Putamen (tissue), 1 donor: Measurements from ENCODE around the gene KLHL29.

ENCODE experiments used
- DNase-seq: peaks from one replicate; pipeline ENCODE4 v3.0.0-alpha.2; 2016; ENCODE audit warnings: low spot score

Gene KLHL29

GRCh38 chr2:23617167-23617810 is 232.3 kb downstream of the KLHL29 start:
- DNase-seq: peak; percentile 74

GRCh38 chr2:23617811-23618215 is 232.8 kb downstream of the KLHL29 start:
- no peak for DNase-seq

- DNase-seq: no peak
Measured at GRCh38 chr2:23618265-23618664, 233.3 kb downstream of the KLHL29 start.

- no peak for DNase-seq
Measured at GRCh38 chr2:23618794-23619530, 234.0 kb downstream of the KLHL29 start.

- DNase-seq: no peak
Measured at GRCh38 chr2:23619941-23620340, 235.0 kb downstream of the KLHL29 start.

GRCh38 chr2:23620841-23621341 is 235.9 kb downstream of the KLHL29 start:
- DNase-seq: no peak

GRCh38 chr2:23621616-23622015 is 236.6 kb downstream of the KLHL29 start:
- no peak for DNase-seq

GRCh38 chr2:23622466-23622865 is 237.5 kb downstream of the KLHL29 start:
- DNase-seq: no peak

- no peak for DNase-seq
Measured at GRCh38 chr2:23622966-23623675, 238.1 kb downstream of the KLHL29 start.

GRCh38 chr2:23624378-23624777 is 239.4 kb downstream of the KLHL29 start:
- no peak for DNase-seq

GRCh38 chr2:23624915-23625314 is 239.9 kb downstream of the KLHL29 start:
- no peak for DNase-seq

GRCh38 chr2:23625726-23626125 is 240.7 kb downstream of the KLHL29 start:
- no peak for DNase-seq

GRCh38 chr2:23626701-23627230 is 241.8 kb downstream of the KLHL29 start:
- no peak for DNase-seq

- no peak for DNase-seq
Measured at GRCh38 chr2:23627236-23628009, 242.4 kb downstream of the KLHL29 start.

- no peak for DNase-seq
Measured at GRCh38 chr2:23628926-23629771, 244.2 kb downstream of the KLHL29 start.

- no peak for DNase-seq
Measured at GRCh38 chr2:23629772-23630480, 244.9 kb downstream of the KLHL29 start.

GRCh38 chr2:23630961-23631360 is 246.0 kb downstream of the KLHL29 start:
- DNase-seq: no peak

GRCh38 chr2:23631389-23631788 is 246.4 kb downstream of the KLHL29 start:
- DNase-seq: no peak

GRCh38 chr2:23632386-23632785 is 247.4 kb downstream of the KLHL29 start:
- DNase-seq: no peak

- DNase-seq: no peak
Measured at GRCh38 chr2:23632831-23633395, 247.9 kb downstream of the KLHL29 start.
